GM23338 (cell line): ENCODE results near the gene HNRNPUL2.

Experiments used
- CREB1 ChIP-seq: fragments of 250-450 bp; sonication (Bioruptor Pico); IDR thresholded peaks from 2 replicates; pipeline ENCODE4 v1.5.0; 2020; ENCODE audit warnings: low read depth, mild to moderate bottlenecking, moderate library complexity
- POLR2AphosphoS5 ChIP-seq: IDR thresholded peaks from 2 replicates; pipeline ENCODE4 v1.6.1; 2016; ENCODE audit warnings: antibody characterized with exemption, low read depth
- TF ChIP-seq, protein P1 (sequence below), 2 experiments: fragments of 200-600 bp in 1 of 2; sonication (generic) in 1 of 2; conservative IDR thresholded peaks; 2 replicates each; pipeline versions ENCODE4 v1.5.1 to v1.6.1; 2016 to 2017; ENCODE audit warnings: antibody characterized with exemption in 2 of 2, low read depth in 2 of 2, mild to moderate bottlenecking in 2 of 2, moderate library complexity in 1 of 2

DNA sequence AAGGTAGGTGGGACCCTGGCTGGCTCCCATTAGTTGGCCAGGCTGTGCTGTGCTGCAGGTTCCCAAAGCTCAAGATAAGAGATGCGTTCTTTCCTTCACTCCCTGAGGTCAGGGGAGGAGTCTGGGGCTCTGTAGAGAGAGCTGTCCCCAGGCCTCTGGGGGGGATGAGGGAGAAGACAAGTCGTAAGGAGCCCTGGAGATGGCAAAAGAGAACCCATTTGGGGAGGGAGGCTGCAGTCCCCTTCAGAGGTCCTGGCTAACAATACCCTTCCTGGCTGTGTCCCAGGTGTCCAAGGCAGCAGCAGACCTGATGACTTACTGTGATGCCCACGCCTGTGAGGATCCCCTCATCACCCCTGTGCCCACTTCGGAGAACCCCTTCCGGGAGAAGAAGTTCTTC lies 18.9 kb downstream of the HNRNPUL2 start:
- TF ChIP-seq, protein P1, sequence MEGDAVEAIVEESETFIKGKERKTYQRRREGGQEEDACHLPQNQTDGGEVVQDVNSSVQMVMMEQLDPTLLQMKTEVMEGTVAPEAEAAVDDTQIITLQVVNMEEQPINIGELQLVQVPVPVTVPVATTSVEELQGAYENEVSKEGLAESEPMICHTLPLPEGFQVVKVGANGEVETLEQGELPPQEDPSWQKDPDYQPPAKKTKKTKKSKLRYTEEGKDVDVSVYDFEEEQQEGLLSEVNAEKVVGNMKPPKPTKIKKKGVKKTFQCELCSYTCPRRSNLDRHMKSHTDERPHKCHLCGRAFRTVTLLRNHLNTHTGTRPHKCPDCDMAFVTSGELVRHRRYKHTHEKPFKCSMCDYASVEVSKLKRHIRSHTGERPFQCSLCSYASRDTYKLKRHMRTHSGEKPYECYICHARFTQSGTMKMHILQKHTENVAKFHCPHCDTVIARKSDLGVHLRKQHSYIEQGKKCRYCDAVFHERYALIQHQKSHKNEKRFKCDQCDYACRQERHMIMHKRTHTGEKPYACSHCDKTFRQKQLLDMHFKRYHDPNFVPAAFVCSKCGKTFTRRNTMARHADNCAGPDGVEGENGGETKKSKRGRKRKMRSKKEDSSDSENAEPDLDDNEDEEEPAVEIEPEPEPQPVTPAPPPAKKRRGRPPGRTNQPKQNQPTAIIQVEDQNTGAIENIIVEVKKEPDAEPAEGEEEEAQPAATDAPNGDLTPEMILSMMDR (conservative IDR thresholded peaks at IDR 0.05; ENCODE audit: low read depth in 2 of 2) = no peak
- no peak for TF ChIP-seq POLR2AphosphoS5
- TF ChIP-seq CREB1 = no peak
